Dermis microvascular lymphatic vessel endothelial cell (primary cell): ENCODE results near the gene NKX1-1. TPM values are rescaled to one million over a fixed set of nuclear protein-coding genes. Genes with fewer than 3 reads are reported as not detected.
"Not testable (repeated sequence)": the region's sequence is repeated elsewhere in the genome, so short reads cannot be mapped to it uniquely, and the experiment has no call there.

Experiments used
- DNase-seq, 2 donors: peaks; one replicate each; pipeline versions ENCODE4 v3.0.0 to v3.0.0-alpha.2; 2010; ENCODE audit warnings: low read depth in 2 of 2
- total RNA-seq: library from RNA; depleted of rRNA; stranded (reverse); fragments of >200 nt; gene quantifications from 2 replicates; pipeline ENCODE4 v1.2.1, GENCODE V29; 2014

NKX1-1 gene
- total RNA-seq, result not detected in 2 replicates

DNA sequence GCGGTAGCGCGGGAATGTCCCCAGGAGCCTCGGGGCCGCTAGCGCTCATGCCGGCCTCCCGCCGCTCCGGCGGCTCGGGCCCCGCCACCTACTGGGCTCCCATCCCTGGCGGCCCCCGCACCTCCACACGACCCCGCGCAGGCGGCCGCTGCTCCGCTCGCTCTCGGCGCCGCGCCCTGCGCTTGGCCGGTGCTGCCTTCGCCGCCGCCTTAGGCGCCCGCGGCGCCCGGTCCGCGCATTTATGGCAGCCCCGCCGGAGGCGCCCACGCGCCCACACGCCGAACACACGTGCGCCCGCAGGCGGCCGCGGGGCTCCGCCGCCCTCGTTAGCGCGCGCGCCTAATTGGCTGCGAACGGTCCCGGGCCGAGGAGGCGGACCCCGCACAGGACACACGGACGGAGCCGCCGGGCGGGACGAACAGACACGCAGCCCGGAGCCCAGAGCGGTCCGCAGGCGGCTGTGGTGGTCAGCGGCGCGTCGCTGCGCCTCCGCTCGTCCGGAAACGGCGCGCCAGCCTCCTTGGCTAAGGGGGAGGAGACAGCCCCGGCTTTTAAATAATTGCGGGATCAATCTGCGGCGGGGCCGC lies at the start of gene NKX1-1:
NKX1-1 (minus strand) TSS at position 49 of the 587 bp plus-strand sequence; CDS start at position 49, 0 bp downstream.
- DNase-seq, result no peak

- DNase-seq, result no peak
Measured at GRCh38 chr4:1453731-1454130, 47.5 kb upstream of the NKX1-1 start.

GRCh38 chr4:1452431-1453051 lies 46.3 kb upstream of the NKX1-1 start:
- DNase-seq, result no peak

DNA sequence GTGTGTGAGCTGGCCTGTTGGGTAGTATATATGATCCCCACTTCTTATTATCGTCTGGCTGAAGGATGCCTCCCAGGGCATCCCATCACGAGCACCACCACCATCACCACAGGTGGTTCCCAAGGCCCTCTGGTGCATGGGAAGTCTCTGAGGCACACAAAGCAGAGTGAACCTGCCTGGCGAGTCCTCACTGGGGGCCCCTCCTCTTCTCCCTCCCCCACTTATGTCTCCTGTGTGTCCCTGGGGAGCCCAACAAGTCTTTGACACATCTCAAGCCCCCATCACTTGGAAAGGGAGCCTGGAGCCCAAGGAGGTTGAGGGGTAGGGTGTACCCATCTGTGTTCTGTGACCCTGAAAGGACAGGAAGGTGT lies 45.5 kb upstream of the NKX1-1 start:
- DNase-seq, result no peak

- DNase-seq, result no peak
Measured at GRCh38 chr4:1451106-1451751, 45.0 kb upstream of the NKX1-1 start.

- DNase-seq, result no peak
Measured at GRCh38 chr4:1449833-1450741, 43.8 kb upstream of the NKX1-1 start.

DNA sequence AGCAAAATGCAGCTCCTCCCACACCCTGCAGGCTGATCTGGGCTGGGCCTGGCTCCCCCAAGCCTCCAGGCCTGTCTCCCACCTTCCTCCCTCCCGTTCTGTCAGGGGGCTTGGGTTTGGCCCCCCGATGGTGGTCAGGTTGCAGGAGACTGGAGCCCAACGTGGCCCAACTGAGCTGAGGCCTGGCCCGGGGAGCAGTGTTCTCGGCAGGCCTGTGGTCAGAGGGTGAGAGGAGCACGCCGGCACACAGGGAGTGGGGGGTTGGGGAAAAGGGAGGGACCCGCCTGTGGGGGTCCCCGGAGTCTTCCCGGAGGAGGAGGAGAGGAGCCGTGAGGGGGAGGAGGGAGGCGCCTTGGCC lies 43.2 kb upstream of the NKX1-1 start:
- DNase-seq, result no peak

DNA sequence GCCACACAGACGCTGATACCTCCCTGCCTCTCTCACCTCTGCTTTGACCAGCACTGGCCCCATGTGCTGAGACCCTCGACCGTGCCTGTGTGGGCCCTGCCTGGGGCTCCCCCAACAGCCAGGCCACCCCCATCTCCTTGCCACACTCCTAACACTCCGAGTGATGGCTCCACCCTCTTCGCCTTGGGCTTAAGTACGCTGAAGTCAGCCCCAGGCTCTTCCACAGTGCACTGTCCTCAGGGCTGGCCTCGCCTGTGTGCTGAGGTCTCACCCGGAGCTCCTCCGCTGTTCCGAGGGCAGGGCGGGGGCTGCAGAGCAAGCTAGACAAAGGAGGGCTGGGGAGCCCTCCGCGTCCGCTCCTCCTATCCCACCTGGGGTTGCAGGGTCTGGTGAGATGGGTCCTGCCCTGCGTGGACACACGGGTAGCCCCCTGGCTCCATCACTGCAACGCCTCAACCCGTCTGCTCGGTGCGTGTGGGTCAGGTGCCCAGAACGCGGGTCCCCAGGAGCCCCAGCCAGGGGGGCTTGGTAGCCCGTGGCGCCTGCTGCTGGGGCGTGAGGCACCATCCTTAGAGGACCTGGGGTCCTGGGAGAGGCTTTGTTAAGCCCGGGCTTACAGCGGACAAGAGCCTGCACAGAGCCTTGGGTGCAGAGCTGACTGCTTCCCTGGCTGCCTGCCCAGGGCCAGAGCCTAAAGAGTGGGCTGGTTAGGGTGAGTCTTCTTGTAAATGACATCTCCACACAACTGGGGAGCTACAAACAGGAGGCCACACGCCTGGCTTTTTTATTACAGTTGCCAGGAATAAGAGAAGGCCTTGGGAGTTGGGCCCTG lies 42.6 kb upstream of the NKX1-1 start:
- no peak for DNase-seq

GRCh38 chr4:1447676-1448588 lies 41.7 kb upstream of the NKX1-1 start:
- no peak for DNase-seq

DNA sequence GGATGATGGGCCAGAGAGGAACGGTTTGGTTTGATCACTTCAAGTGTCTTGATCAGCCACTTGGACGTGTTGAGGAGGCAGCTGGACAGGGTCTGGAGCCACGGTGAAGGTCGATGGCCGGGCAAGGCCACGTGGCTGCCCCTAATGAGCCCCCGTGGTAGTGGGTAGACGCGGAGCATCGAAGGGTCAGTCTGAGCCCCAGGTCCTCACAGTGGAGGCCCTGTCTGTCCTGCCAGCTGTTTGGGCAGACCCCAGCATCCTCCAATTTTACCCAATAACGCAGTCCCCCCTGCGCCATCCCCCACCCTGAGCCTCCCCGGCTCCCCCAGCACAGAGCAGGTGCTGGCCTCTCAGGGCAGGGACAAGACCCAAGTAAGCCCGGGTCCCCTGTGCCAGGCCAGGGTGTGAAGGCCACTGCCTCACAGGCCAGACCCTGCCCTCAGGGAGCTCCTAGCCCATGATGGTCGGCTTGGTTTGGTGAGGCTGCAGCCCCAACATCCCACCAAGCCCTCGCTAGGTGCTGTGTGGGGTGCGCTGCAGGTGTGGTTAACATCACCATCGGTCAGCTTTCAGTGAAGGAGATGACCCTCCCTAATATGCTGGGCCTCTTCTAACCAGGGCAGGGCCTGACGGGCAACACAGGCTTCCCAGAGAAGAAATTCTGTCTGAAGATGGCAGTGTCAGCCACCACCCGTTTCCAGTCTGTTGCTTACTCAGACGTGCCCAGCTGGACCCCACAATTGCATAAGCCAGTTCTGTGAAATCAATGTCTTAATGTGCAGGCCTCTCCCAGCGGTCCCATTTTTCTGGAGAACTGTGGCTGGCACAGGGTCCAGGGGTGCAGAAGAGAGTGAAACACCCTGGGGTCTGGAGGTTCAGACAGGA lies 40.5 kb upstream of the NKX1-1 start:
- no peak for DNase-seq

- DNase-seq, result no peak
Measured at GRCh38 chr4:1445716-1446445, 39.6 kb upstream of the NKX1-1 start.

- DNase-seq, result not testable (repeated sequence)
Measured at GRCh38 chr4:1443688-1444172, 37.5 kb upstream of the NKX1-1 start.

GRCh38 chr4:1427010-1427409 lies 20.8 kb upstream of the NKX1-1 start:
- no peak for DNase-seq

DNA sequence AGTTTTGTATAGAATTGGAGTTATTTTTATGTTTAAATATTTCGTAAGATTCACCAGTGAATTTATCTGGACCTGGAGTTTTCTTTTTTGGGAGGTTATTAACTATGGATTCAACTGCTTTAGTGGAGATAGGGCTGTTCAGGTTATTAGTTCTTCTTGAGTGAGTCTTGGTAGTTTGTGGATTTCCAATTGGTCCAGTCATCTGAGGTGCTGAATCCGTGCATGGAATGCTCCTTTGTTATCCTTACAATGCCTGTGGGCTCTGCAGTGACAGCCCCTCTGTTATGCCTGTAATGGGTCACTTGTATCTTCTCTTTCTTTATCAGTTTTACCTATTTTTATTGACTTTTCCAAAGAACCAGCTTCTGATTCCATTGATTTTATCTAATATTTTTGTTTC lies 15.4 kb upstream of the NKX1-1 start:
- DNase-seq, result no peak

- no peak for DNase-seq
Measured at GRCh38 chr4:1419708-1420107, 13.5 kb upstream of the NKX1-1 start.

- DNase-seq, result no peak
Measured at GRCh38 chr4:1418494-1419285, 12.4 kb upstream of the NKX1-1 start.
